ENCODE data around the gene HS6ST3.

DNA sequence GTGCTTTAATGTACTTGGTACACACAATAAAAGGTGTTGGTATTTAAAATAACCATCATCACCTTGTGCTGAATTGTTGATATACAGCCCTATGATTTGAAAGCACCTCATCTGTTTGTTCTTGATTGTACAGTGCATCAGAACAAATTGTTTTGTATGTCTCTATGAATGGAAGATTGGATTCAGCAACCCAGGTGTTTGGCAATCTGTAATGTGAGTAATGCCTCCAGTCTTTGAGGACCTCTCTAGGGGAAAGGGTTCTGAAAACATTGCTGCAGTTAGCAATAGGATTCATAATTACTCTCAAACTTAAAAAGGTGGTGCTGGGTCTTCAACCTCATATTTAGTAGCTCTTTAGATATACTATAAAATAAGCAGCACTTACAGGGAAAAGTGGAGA is 562.6 kb downstream of the HS6ST3 start:
- no peak for TF ChIP-seq CTCF (IDR thresholded peaks at IDR 0.05; ENCODE audit: low read length)
- TF ChIP-seq EZH2 (IDR thresholded peaks at IDR 0.05; ENCODE audit: borderline replicate concordance, low read length), result no peak

All from OCI-LY1 (cell line).